ENCODE measurements around the gene OARD1.

DNA sequence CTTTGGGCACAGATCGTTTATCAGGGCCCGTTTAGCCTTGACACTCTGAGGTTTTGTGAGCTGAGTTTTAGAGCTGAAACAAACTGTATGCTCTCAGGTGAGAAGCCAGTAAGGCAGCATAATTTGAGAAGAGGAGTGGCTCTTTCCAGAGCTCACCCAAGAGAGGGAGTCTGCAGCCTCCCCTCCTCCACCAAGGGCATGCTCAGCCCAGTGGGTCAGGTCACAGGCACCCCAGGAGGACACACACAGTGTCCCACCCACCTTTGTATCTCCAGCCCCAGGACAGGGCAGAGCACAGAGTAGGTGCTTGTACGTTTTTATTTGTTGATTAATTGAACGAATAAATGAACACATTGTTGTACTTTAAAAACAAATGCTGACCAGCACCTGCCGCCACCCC is 26.5 kb downstream of the OARD1 start:
- TF ChIP-seq POLR2A (IDR thresholded peaks at IDR 0.05): no peak
- TF ChIP-seq, protein P1, sequence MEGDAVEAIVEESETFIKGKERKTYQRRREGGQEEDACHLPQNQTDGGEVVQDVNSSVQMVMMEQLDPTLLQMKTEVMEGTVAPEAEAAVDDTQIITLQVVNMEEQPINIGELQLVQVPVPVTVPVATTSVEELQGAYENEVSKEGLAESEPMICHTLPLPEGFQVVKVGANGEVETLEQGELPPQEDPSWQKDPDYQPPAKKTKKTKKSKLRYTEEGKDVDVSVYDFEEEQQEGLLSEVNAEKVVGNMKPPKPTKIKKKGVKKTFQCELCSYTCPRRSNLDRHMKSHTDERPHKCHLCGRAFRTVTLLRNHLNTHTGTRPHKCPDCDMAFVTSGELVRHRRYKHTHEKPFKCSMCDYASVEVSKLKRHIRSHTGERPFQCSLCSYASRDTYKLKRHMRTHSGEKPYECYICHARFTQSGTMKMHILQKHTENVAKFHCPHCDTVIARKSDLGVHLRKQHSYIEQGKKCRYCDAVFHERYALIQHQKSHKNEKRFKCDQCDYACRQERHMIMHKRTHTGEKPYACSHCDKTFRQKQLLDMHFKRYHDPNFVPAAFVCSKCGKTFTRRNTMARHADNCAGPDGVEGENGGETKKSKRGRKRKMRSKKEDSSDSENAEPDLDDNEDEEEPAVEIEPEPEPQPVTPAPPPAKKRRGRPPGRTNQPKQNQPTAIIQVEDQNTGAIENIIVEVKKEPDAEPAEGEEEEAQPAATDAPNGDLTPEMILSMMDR (IDR thresholded peaks at IDR 0.05): no peak
